Measurements from ENCODE around the gene NBPF3.

- TF ChIP-seq CTCF (IDR thresholded peaks at IDR 0.05) (no peak), EP300 (IDR thresholded peaks at IDR 0.05) (no peak)
Observed at GRCh38 chr1:21472861-21473260, 32.9 kb downstream of the NBPF3 start.
